Upper lobe of right lung (tissue), 1 donor: ENCODE results near the gene USH1G. TPM values are rescaled to one million over a fixed set of nuclear protein-coding genes. Genes with fewer than 3 reads are reported as not detected.
"Not testable (repeated sequence)": the region's sequence is repeated elsewhere in the genome, so short reads cannot be mapped to it uniquely, and the experiment has no call there.

Experiments used
- ATAC-seq: fragments of 200-7000 bp; cut with Tn5 transposase; one replicate; pipeline ENCODE4 v1.9.1; 2020; ENCODE audit warnings: mild to moderate bottlenecking, moderate library complexity
- DNase-seq: peaks from one replicate; pipeline ENCODE4 v3.0.0-alpha.2; 2020
- H3K27ac ChIP-seq: fragments of 200-600 bp; one replicate; pipeline ENCODE4 v1.8.0; 2022
- H3K27me3 ChIP-seq: fragments of 200-600 bp; one replicate; pipeline ENCODE4 v1.8.0; 2022; ENCODE audit warnings: mild to moderate bottlenecking
- H3K36me3 ChIP-seq: fragments of 200-600 bp; one replicate; pipeline ENCODE4 v1.8.0; 2022
- H3K4me1 ChIP-seq: fragments of 200-600 bp; one replicate; pipeline ENCODE4 v1.8.0; 2022
- H3K4me3 ChIP-seq: fragments of 200-600 bp; one replicate; pipeline ENCODE4 v1.8.0; 2022; ENCODE audit warnings: mild to moderate bottlenecking
- H3K9me3 ChIP-seq: fragments of 200-600 bp; one replicate; pipeline ENCODE4 v1.8.0; 2022
- CTCF ChIP-seq: fragments of 200-600 bp; IDR thresholded peaks from one replicate; pipeline ENCODE4 v1.8.0; 2022; ENCODE audit warnings: antibody characterized with exemption
- intact Hi-C: fragments of 100-400 bp; cut with DNase I; formaldehyde crosslinking; loops from one replicate; pipeline ENCODE4 v1.11.0; 2022
- total RNA-seq: library from RNA; stranded (reverse); fragmentation: NEBNext Ultra II Directional; extraction: Animal tissue kit (Norgen Biotek cat#: 25700); gene quantifications from one replicate; pipeline ENCODE4 v1.2.1, GENCODE V29; 2021
- donor health status: DM: no; HTN: yes; CAD: no; lungs with severe emphysema.

USH1G gene
- total RNA-seq, 1 donor from 2014 or later = not detected

GRCh38 chr17:74916136-74916850, 6.8 kb downstream of the USH1G start:
- Histone ChIP-seq H3K9me3 (no peaks in the 10 kb centered on the region), H3K27ac (no peak overlapping the region), H3K27me3 (peaks cover 28% of the 10 kb centered on the region), H3K36me3 (no peaks in the 10 kb centered on the region), H3K4me1 (no peaks in the 10 kb centered on the region), H3K4me3 (no peak overlapping the region)
- ATAC-seq (no peak), DNase-seq (no peak)
- TF ChIP-seq CTCF = no peak
- intact Hi-C loops = no loop called here

GRCh38 chr17:74911423-74911822, 11.6 kb downstream of the USH1G start:
- H3K4me3 ChIP-seq, H3K4me1 ChIP-seq, intact Hi-C loops, H3K27me3 ChIP-seq, H3K9me3 ChIP-seq, DNase-seq, H3K36me3 ChIP-seq, H3K27ac ChIP-seq, ATAC-seq: not testable (repeated sequence)

GRCh38 chr17:74909097-74909496, 14.0 kb downstream of the USH1G start:
- H3K27me3 ChIP-seq, H3K4me3 ChIP-seq, DNase-seq, H3K4me1 ChIP-seq, H3K36me3 ChIP-seq, ATAC-seq, H3K9me3 ChIP-seq, intact Hi-C loops, H3K27ac ChIP-seq: not testable (repeated sequence)

- no peak for DNase-seq
- H3K4me1 ChIP-seq = no peaks in the 10 kb centered on the region
- H3K36me3 ChIP-seq = no peaks in the 10 kb centered on the region
- no peak overlapping the region for H3K4me3 ChIP-seq
- TF ChIP-seq CTCF = no peak
- H3K27ac ChIP-seq = no peak overlapping the region
- H3K27me3 ChIP-seq = peaks cover 9% of the 10 kb centered on the region
- ATAC-seq = no peak
- intact Hi-C loops = no loop called here
- H3K9me3 ChIP-seq = no peaks in the 10 kb centered on the region
These were observed 16.0 kb downstream of the USH1G start for GRCh38 chr17:74907012-74907411.

- peaks cover 16% of the 10 kb centered on the region for H3K27me3 ChIP-seq
- ATAC-seq, H3K9me3 ChIP-seq, H3K4me1 ChIP-seq, intact Hi-C loops, H3K4me3 ChIP-seq, DNase-seq, H3K27ac ChIP-seq, H3K36me3 ChIP-seq: not testable (repeated sequence)
These were observed 16.8 kb downstream of the USH1G start for GRCh38 chr17:74906214-74906793.

- Histone ChIP-seq H3K4me3 (no peak overlapping the region), H3K36me3 (no peaks in the 10 kb centered on the region), H3K27me3 (peaks cover 21% of the 10 kb centered on the region), H3K4me1 (no peaks in the 10 kb centered on the region), H3K9me3 (no peaks in the 10 kb centered on the region), H3K27ac (no peak overlapping the region)
- ATAC-seq = peak; percentile 28
- no peak for DNase-seq
- intact Hi-C loops = no loop called here
- TF ChIP-seq CTCF = no peak
These were observed 18.2 kb downstream of the USH1G start for GRCh38 chr17:74904687-74905409.

- Histone ChIP-seq H3K4me3 (no peak overlapping the region), H3K27ac (no peak overlapping the region), H3K4me1 (no peaks in the 10 kb centered on the region), H3K9me3 (no peaks in the 10 kb centered on the region), H3K27me3 (peaks cover 21% of the 10 kb centered on the region), H3K36me3 (no peaks in the 10 kb centered on the region)
- no peak for TF ChIP-seq CTCF
- DNase-seq (no peak), ATAC-seq (no peak)
- intact Hi-C loops = no loop called here
These were observed 19.4 kb downstream of the USH1G start for GRCh38 chr17:74903671-74904070.
